Natural killer cell (primary cell): ENCODE data around the gene TRMT13. TPM values are rescaled to one million over a fixed set of nuclear protein-coding genes. Genes with fewer than 3 reads are reported as not detected.

Experiments used
- ATAC-seq, 3 donors: fragments of 150-1000 bp in 2 of 3; fragments of 200-7000 bp in 1 of 3; cut with Tn5 transposase; 1 replicate in 1 of 3; 2 replicates in 2 of 3; pipeline ENCODE4 v1.10.0; 2021; ENCODE audit warnings: mild to moderate bottlenecking in 2 of 3, moderate library complexity in 2 of 3
- DNase-seq, 2 donors: peaks; one replicate each; pipeline versions ENCODE4 v3.0.0 to v3.0.0-alpha.2; 2013 to 2021; ENCODE audit warnings: mixed read lengths in 1 of 2
- H3K27ac ChIP-seq: one replicate; pipeline ENCODE4 v1.5.1; 2013; ENCODE audit warnings: mild to moderate bottlenecking, low read length
- H3K27me3 ChIP-seq: one replicate; pipeline ENCODE4 v1.6.1; 2013; ENCODE audit warnings: low read length; ENCODE audit not compliant: control insufficient read depth, insufficient read depth
- H3K36me3 ChIP-seq: one replicate; pipeline ENCODE4 v1.6.1; 2013; ENCODE audit warnings: low read length; ENCODE audit not compliant: control insufficient read depth, insufficient read depth
- H3K4me1 ChIP-seq: one replicate; pipeline ENCODE4 v1.6.1; 2013; ENCODE audit warnings: low read length; ENCODE audit not compliant: control insufficient read depth, insufficient read depth
- H3K4me3 ChIP-seq: one replicate; pipeline ENCODE4 v1.5.1; 2013; ENCODE audit warnings: low read length
- H3K9me3 ChIP-seq: one replicate; pipeline ENCODE4 v1.6.1; 2013; ENCODE audit warnings: low read length; ENCODE audit not compliant: control insufficient read depth, insufficient read depth
- H3K27ac Mint-ChIP-seq, 2 donors: one replicate each; pipeline ENCODE4 v1.8.0; 2022; ENCODE audit warnings: mild to moderate bottlenecking in 2 of 2, mixed read lengths in 2 of 2, moderate library complexity in 1 of 2
- H3K27me3 Mint-ChIP-seq, 2 donors: one replicate each; pipeline ENCODE4 v1.8.0; 2022; ENCODE audit warnings: low read depth in 2 of 2, mixed read lengths in 2 of 2
- H3K36me3 Mint-ChIP-seq: one replicate; pipeline ENCODE4 v1.8.0; 2022; ENCODE audit warnings: mixed read lengths
- H3K4me1 Mint-ChIP-seq, 2 donors: one replicate each; pipeline ENCODE4 v1.8.0; 2022; ENCODE audit warnings: mixed read lengths in 2 of 2
- H3K4me3 Mint-ChIP-seq: one replicate; pipeline ENCODE4 v1.8.0; 2022; ENCODE audit warnings: mild to moderate bottlenecking, moderate library complexity, mixed read lengths
- H3K9me3 Mint-ChIP-seq, 2 donors: one replicate each; pipeline ENCODE4 v1.8.0; 2022; ENCODE audit warnings: mixed read lengths in 2 of 2
- CTCF ChIP-seq: fragments of 200-600 bp; IDR thresholded peaks from one replicate; pipeline ENCODE4 v1.8.0; 2022; ENCODE audit warnings: antibody characterized with exemption
- WGBS: methylation state at CpG from one replicate; pipeline ENCODE4 v1.1.7; 2013; ENCODE audit warnings: missing lambda C conversion rate; ENCODE audit not compliant: insufficient coverage; 5-methylcytosine and 5-hydroxymethylcytosine counted together
- intact Hi-C: fragments of 100-400 bp; cut with micrococcal nuclease; formaldehyde crosslinking; loops from one replicate; pipeline ENCODE4 v1.14.2; 2022
- total RNA-seq, 4 donors: library from RNA; stranded (reverse); fragments of 120-200 nt in 1 of 4; gene quantifications; one replicate each; pipeline versions ENCODE4 v1.2.3 to v1.2.4, GENCODE V29; 2013 to 2022

Gene TRMT13
- total RNA-seq, 3 donors from 2014 or later (not counting 1 experiment from before 2014, with no cell fraction given), result 12.7 to 22.3 (median 13.4) TPM

- no peak overlapping the region for H3K4me3 ChIP-seq
- peaks cover 15% of the 10 kb centered on the region for H3K36me3 ChIP-seq
- H3K4me1 Mint-ChIP-seq, result no peaks in the 10 kb centered on the region
- no peak for TF ChIP-seq CTCF
- no peaks in the 10 kb centered on the region for H3K4me1 ChIP-seq
- no peaks in the 10 kb centered on the region for H3K36me3 Mint-ChIP-seq
- ATAC-seq (no peak), DNase-seq (no peak)
- no peaks in the 10 kb centered on the region for H3K27me3 Mint-ChIP-seq
- intact Hi-C loops, result no loop called here
- no peaks in the 10 kb centered on the region for H3K9me3 Mint-ChIP-seq
- H3K27ac Mint-ChIP-seq, result no peak overlapping the region
- WGBS, result 100% methylated on average over 1 of the region's 3 CpGs
- no peak overlapping the region for H3K27ac ChIP-seq
- no peaks in the 10 kb centered on the region for H3K27me3 ChIP-seq
- H3K9me3 ChIP-seq, result no peaks in the 10 kb centered on the region
- no peak overlapping the region for H3K4me3 Mint-ChIP-seq
These were observed 42.5 kb upstream of the TRMT13 start for GRCh38 chr1:100090471-100090870.

GRCh38 chr1:100100202-100100601, 32.8 kb upstream of the TRMT13 start:
- ATAC-seq (no peak), DNase-seq (no peak)
- no CpG with 5 or more reads among the region's 1 CpG for WGBS
- no peak for TF ChIP-seq CTCF
- H3K27me3 ChIP-seq, result no peaks in the 10 kb centered on the region
- H3K4me3 ChIP-seq, result no peak overlapping the region
- no peaks in the 10 kb centered on the region for H3K9me3 Mint-ChIP-seq
- no peak overlapping the region for H3K27ac ChIP-seq
- H3K4me1 ChIP-seq, result no peaks in the 10 kb centered on the region
- peaks cover 33% of the 10 kb centered on the region for H3K36me3 ChIP-seq
- intact Hi-C loops, result no loop called here
- no peaks in the 10 kb centered on the region for H3K27me3 Mint-ChIP-seq
- H3K9me3 ChIP-seq, result no peaks in the 10 kb centered on the region
- H3K27ac Mint-ChIP-seq, result no peak overlapping the region
- H3K4me3 Mint-ChIP-seq, result no peak overlapping the region
- peaks cover 24% of the 10 kb centered on the region for H3K36me3 Mint-ChIP-seq
- H3K4me1 Mint-ChIP-seq, result no peaks in the 10 kb centered on the region

GRCh38 chr1:100101564-100101963, 31.4 kb upstream of the TRMT13 start:
- Histone ChIP-seq H3K9me3 (no peaks in the 10 kb centered on the region), H3K4me1 (no peaks in the 10 kb centered on the region), H3K27ac (no peak overlapping the region), H3K27me3 (no peaks in the 10 kb centered on the region), H3K4me3 (no peak overlapping the region), H3K36me3 (peaks cover 35% of the 10 kb centered on the region)
- no peaks in the 10 kb centered on the region for H3K27me3 Mint-ChIP-seq
- no peaks in the 10 kb centered on the region for H3K4me1 Mint-ChIP-seq
- WGBS, result 100% methylated on average over 1 of the region's 2 CpGs
- no peak for TF ChIP-seq CTCF
- intact Hi-C loops, result no loop called here
- no peaks in the 10 kb centered on the region for H3K9me3 Mint-ChIP-seq
- H3K27ac Mint-ChIP-seq, result no peak overlapping the region
- peaks cover 16% of the 10 kb centered on the region for H3K36me3 Mint-ChIP-seq
- ATAC-seq (no peak), DNase-seq (no peak)
- no peak overlapping the region for H3K4me3 Mint-ChIP-seq

GRCh38 chr1:100107696-100108095, 25.3 kb upstream of the TRMT13 start:
- WGBS, result 100% methylated on average over 2 of the region's 4 CpGs
- Histone ChIP-seq H3K27me3 (no peaks in the 10 kb centered on the region), H3K4me3 (no peak overlapping the region), H3K36me3 (peaks cover 35% of the 10 kb centered on the region), H3K4me1 (no peaks in the 10 kb centered on the region), H3K27ac (no peak overlapping the region), H3K9me3 (no peaks in the 10 kb centered on the region)
- H3K9me3 Mint-ChIP-seq, result no peaks in the 10 kb centered on the region
- H3K4me3 Mint-ChIP-seq, result no peak overlapping the region
- H3K27ac Mint-ChIP-seq, result no peak overlapping the region
- intact Hi-C loops, result no loop called here
- TF ChIP-seq CTCF, result no peak
- ATAC-seq (no peak), DNase-seq (no peak)
- H3K4me1 Mint-ChIP-seq, result no peaks in the 10 kb centered on the region
- H3K36me3 Mint-ChIP-seq, result peaks cover 10% of the 10 kb centered on the region
- no peaks in the 10 kb centered on the region for H3K27me3 Mint-ChIP-seq
